NCI-H460 (cell line): Measurements from ENCODE around the gene APP. TPM values are rescaled to one million over a fixed set of nuclear protein-coding genes. Genes with fewer than 3 reads are reported as not detected.

Source experiments
- DNase-seq: peaks from one replicate; pipeline ENCODE4 v3.0.0-alpha.2; 2016; ENCODE audit warnings: low read depth; ENCODE audit errors: extremely low read depth
- total RNA-seq: library from RNA; depleted of rRNA; stranded (reverse); fragments of >200 nt; shearing (Covaris generic); gene quantifications from 2 replicates; pipeline ENCODE4 v1.2.3, GENCODE V29; 2014

Gene APP
- total RNA-seq, 1 experiment from 2014 or later, result 320 TPM

GRCh38 chr21:25887646-25888306 is 282.8 kb downstream of the APP start:
- DNase-seq, result no peak

DNA sequence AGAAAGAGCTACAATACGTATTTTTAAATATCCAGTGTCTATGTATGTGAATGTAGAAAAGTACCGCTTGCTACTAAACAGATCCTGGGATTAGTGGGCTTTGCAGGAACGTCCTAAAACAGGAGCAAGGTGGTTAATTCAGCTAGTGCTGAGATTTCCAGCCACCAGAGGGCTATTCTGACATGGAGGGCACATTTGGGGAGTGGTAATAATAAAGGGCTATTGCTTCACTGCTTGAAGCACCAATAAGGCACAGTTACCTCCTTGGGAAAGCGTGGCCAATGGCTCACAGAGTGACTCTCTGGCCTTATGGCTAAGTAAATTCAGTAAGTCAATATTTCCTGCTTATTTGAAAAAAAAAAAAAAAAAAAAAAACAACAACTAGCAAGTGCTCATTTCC is 283.4 kb downstream of the APP start:
- DNase-seq, result no peak

- no peak for DNase-seq
Observed at GRCh38 chr21:25885880-25886279, 284.7 kb downstream of the APP start.

DNA sequence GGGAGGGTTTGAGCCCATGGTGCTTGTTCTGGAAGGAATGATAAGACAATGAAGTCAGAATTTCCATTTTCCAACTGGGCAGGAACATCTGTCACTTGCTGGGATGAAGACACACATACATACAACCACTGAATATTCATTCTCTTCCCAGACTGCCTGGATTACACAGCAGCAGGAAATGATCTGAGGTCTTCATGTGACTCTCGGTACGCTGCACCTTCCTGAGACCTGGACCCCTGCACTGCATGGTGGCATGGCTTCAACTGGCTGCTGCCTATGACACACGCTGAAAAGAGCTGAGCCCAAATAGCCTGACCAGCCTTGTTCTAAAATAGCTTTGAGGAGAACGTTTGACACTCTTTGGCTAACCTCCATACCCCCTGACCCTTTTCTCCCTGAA is 285.2 kb downstream of the APP start:
- no peak for DNase-seq

DNA sequence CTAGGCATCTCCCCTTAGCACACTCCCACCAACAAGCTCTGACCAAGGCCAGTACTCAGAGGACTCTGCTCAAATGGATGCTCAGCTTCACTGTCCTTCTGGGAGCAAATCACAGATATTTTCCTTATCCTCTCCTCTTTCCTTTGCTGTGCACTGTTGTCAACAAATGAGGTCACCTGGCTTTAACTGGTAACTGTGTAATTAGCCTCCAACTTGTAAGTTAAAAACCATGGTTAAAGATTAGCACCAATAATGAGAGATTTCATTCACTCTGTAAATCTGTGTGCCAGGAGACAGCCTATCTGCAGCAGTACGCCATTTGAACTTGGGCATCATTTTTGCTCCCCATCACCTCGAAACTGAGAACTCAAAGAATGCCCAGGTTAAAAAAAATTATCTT is 286.3 kb downstream of the APP start:
- DNase-seq, result no peak

DNA sequence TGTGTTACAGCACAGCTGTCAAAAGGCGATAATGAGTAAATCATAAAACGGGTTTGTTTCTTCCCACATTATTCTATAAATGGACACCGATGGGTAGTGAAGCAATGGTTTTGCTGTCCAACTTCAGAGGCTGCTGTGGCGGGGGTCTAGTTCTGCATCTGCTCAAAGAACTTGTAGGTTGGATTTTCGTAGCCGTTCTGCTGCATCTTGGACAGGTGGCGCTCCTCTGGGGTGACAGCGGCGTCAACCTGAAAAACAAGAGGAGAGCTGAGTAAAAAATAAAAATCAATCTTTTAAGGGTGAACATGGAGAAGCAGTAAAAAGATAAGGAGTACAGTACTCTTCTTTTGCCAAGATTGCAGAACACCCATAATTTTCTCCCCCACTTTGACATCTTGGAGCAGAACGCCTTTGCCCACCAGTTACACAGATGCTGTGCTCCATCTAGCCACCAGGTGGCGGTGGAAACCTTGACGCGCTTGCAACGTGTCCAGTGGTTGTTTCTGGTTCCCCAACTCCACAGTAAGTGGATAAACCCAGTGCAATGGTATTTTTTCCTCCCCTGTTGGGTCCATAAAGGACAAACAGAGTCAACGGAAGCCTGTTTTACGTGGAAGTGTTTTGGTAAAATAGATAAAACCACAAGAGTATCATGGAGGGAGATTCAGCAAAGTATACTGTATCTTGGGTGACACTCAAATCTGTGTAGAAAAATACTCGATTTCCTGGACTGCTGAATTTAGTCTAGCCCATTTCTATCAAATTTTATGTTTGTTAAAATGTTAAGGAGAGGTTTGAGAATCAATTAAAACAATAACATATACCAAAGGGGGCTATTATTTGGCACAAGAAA is 288.8 kb downstream of the APP start:
- DNase-seq, result peak; percentile 41

DNA sequence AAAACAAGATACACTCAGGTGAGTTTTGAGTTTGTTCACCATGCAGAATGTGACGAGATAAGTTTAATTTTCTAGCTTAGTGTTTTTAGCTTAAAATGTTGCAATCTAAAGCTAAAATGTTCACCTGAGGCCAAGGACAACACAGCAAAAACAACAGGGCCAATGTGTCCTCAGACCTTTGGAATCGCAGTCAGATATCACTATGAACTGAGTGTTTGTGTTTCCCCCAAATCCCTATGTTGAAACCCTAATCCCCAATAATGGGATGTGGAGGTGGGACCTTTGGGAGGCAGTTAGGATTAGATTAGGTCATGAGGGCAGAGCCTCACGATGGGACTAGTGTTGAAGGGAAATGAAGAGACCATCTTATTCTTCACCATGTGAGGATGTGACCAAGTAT is 291.4 kb downstream of the APP start:
- no peak for DNase-seq

GRCh38 chr21:25878344-25878743 is 292.2 kb downstream of the APP start:
- no peak for DNase-seq

- DNase-seq, result no peak
Observed at GRCh38 chr21:25872271-25872670, 298.3 kb downstream of the APP start.

GRCh38 chr21:25871566-25871965 is 299.0 kb downstream of the APP start:
- no peak for DNase-seq

- no peak for DNase-seq
Observed at GRCh38 chr21:25870084-25870483, 300.5 kb downstream of the APP start.

GRCh38 chr21:25867061-25867460 is 303.5 kb downstream of the APP start:
- DNase-seq, result no peak

GRCh38 chr21:25863747-25864146 is 306.8 kb downstream of the APP start:
- no peak for DNase-seq

GRCh38 chr21:25863031-25863430 is 307.5 kb downstream of the APP start:
- DNase-seq, result no peak

- no peak for DNase-seq
Observed at GRCh38 chr21:25862596-25862995, 308.0 kb downstream of the APP start.

- DNase-seq, result no peak
Observed at GRCh38 chr21:25862112-25862511, 308.5 kb downstream of the APP start.

GRCh38 chr21:25859235-25859929 is 311.2 kb downstream of the APP start:
- no peak for DNase-seq

- no peak for DNase-seq
Observed at GRCh38 chr21:25858325-25858724, 312.2 kb downstream of the APP start.

DNA sequence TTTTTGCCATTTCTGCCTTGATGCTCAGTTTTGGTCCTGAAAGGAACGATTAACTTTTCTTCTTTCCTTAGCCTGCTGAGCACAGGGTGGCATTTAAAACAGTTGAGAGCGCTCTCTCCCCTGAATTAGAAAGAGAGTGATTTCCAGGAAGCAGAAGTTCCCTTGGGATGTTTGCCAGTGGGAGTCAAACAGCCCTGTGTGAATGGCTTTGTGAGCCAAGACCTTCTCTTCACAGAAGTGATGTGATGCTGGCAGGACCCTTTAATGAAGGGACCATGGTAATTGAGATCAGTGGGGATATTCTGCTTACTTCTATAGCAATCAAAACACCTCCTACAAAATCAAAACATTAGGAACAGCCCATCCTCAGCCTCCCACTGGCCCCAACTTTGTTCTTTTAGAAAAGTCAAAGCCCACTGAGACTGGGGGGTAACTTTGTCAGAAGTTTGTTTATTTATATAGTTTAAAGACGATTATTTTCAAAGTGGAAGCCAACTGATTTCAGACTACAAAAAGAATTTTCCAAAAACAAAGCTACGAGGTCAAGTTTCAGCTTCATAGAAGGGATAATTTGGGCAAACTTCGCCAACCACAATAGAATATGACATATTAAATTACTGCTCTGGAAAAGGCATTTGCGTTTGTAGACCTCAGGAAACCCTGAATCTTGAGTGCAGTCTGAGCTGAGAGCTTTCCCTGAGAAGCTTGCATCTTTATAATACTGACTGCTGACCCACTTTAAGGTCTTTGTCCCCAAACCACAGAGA is 313.1 kb downstream of the APP start:
- DNase-seq, result no peak

DNA sequence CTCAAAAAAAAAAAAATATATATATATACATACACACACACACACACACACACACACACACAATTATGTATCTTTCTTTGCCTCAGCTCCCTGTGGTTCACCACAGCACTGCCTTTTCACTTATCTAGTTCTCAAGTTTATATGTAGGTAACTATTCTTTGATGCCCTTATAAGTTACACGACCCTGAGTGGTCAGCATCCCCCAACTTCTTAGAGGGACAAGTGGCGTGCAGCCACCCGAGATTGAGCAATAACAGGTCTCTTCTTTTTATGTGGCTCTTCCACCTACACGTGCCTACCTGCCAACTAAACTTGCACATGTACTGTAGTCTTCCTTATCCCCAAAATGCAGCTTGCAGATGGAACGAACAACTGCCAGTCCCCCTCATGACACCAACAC is 315.0 kb downstream of the APP start:
- DNase-seq, result no peak
